Uterus (tissue), 4 donors: ENCODE data around the gene MAMLD1. TPM values are rescaled to one million over a fixed set of nuclear protein-coding genes. Genes with fewer than 3 reads are reported as not detected.
A peak's percentile ranks its signal among the peaks of the same experiment; 100 is the strongest.

Source experiments
- DNase-seq, 2 donors: peaks; one replicate each; pipeline ENCODE4 v3.0.0-alpha.2; 2019 to 2020
- H3K27ac ChIP-seq, 2 donors: fragments of 200-600 bp; sonication (generic); 1 replicate in 1 of 2; 2 replicates in 1 of 2; pipeline ENCODE4 v1.5.1; 2016 to 2018
- H3K27me3 ChIP-seq, 2 donors: fragments of 200-600 bp; sonication (generic); one replicate each; pipeline ENCODE4 v1.5.1; 2018 to 2019; ENCODE audit warnings: control low read depth in 1 of 2
- H3K36me3 ChIP-seq, 2 donors: fragments of 200-600 bp; sonication (generic); one replicate each; pipeline ENCODE4 v1.5.1; 2019; ENCODE audit warnings: control low read depth in 1 of 2
- H3K4me1 ChIP-seq, 2 donors: fragments of 200-600 bp; sonication (generic); one replicate each; pipeline ENCODE4 v1.5.1; 2018 to 2019; ENCODE audit warnings: control low read depth in 1 of 2
- H3K4me3 ChIP-seq, 2 donors: fragments of 200-600 bp; sonication (generic); 1 replicate in 1 of 2; 2 replicates in 1 of 2; pipeline ENCODE4 v1.5.1; 2018 to 2019; ENCODE audit warnings: mild to moderate bottlenecking in 1 of 2
- H3K9me3 ChIP-seq, 2 donors: fragments of 200-600 bp; sonication (generic); one replicate each; pipeline ENCODE4 v1.5.1; 2019; ENCODE audit warnings: control low read depth in 1 of 2
- CTCF ChIP-seq, 4 experiments: fragments of 200-600 bp in 2 of 4; fragments of 450-650 bp in 2 of 4; sonication (generic) in 2 of 4; IDR thresholded peaks; one replicate each; pipeline ENCODE4 v1.5.1; 2016 to 2019; ENCODE audit warnings: antibody characterized with exemption in 4 of 4, mild to moderate bottlenecking in 2 of 4, moderate library complexity in 1 of 4
- POLR2A ChIP-seq, 2 donors: fragments of 450-650 bp; IDR thresholded peaks; one replicate each; pipeline ENCODE4 v1.6.1; 2016; ENCODE audit warnings: antibody characterized with exemption in 2 of 2, mild to moderate bottlenecking in 1 of 2, moderate library complexity in 1 of 2
- intact Hi-C: fragments of 100-400 bp; cut with DNase I; formaldehyde crosslinking; loops from one replicate; pipeline ENCODE4 v1.15.1; 2023; ENCODE audit warnings: low total_unique reads
- total RNA-seq, 4 donors: library from RNA; depleted of rRNA in 3 of 4; stranded (reverse); fragments of >200 nt in 3 of 4; gene quantifications; one replicate each; pipeline versions ENCODE4 v1.1.0 to v1.2.4, GENCODE V29; 2014 to 2023
- donor health status: DM: yes; HTN: yes; CAD: no.

MAMLD1 gene
- total RNA-seq, 4 donors from 2014 or later: 0.77 to 20.6 (median 2.2) TPM

DNA sequence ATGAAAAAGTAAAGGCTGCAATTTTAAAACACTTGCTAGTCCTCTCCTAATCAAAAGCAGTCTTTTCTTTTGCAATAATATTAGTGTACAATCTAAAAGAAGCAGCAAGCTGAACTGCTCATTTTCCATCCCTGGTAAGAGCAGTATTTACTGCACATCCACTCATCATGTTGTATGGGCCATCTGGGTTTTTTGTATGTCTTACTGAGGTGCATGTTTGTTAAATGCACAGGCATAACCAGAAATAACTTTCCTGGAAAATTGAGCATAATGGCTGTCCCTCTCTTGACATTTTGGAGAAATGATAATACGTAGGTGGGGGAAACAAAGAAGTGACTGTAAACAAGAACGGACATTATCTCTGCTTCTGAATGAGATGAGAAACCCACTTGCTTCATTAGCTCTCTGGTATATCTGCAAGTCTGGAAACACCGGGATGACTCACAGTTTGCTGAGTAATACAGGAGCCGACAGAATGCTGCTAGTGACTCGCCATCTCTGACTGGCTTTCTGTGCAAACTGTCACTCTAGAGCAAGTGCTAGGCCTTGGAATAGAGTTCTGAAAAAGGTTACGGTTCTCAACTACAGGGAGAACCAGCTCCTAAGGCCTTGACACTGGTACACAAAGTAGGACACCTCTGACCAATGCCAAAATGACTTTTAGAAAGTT is 119.6 kb downstream of the MAMLD1 start:
- DNase-seq: no peak
- no peaks in the 10 kb centered on the region for H3K36me3 ChIP-seq
- no peak overlapping the region for H3K4me3 ChIP-seq

DNA sequence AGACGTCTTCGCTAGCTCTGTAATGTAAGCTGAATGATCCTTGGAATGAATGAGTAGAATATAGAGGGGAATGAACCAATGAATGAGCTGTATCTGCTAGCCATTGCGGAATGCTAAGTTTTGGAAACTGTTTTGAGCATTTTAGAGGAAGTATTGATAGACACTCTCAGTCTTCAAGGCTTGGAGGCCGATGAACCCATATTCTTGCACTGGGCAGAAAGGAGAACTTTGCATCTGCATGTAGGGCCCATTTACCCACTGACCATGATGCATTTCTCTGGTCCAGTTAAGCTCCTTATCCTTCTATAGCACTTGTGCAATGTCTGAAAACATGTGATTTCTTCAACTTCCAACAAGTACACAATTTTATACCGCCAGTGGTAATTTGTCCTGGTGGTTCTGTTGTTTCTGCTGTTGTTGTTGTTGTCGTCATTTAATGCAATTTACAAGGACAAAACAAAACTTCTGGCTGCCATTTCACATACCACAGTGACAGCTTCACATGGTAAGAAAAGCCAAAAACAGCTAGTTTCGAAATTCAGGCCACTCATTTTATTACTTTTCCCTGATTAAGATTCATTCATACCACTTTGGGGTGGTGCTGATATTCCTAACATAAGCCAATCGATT is 120.4 kb downstream of the MAMLD1 start:
- Histone ChIP-seq H3K27ac (no peak overlapping the region), H3K27me3 (no peaks in the 10 kb centered on the region), H3K4me3 (no peak overlapping the region), H3K36me3 (no peaks in the 10 kb centered on the region), H3K9me3 (no peaks in the 10 kb centered on the region), H3K4me1 (no peaks in the 10 kb centered on the region)
- intact Hi-C loops: no loop called here
- no peak for DNase-seq
- TF ChIP-seq CTCF (IDR thresholded peaks at IDR 0.05) (no peak), POLR2A (IDR thresholded peaks at IDR 0.05) (no peak)

More for the DNA sequence above, 119.6 kb downstream of the MAMLD1 start:
- no peak overlapping the region for H3K27ac ChIP-seq
- H3K27me3 ChIP-seq: no peaks in the 10 kb centered on the region
- no peaks in the 10 kb centered on the region for H3K9me3 ChIP-seq
- H3K4me1 ChIP-seq: no peaks in the 10 kb centered on the region
- intact Hi-C loops: no loop called here
- TF ChIP-seq POLR2A (IDR thresholded peaks at IDR 0.05) (no peak), CTCF (IDR thresholded peaks at IDR 0.05) (no peak)

- H3K27ac ChIP-seq: no peak overlapping the region
- no peaks in the 10 kb centered on the region for H3K9me3 ChIP-seq
- intact Hi-C loops: no loop called here
- no peaks in the 10 kb centered on the region for H3K27me3 ChIP-seq
- no peak overlapping the region for H3K4me3 ChIP-seq
- no peak for TF ChIP-seq POLR2A (IDR thresholded peaks at IDR 0.05)
- TF ChIP-seq CTCF (IDR thresholded peaks at IDR 0.05): peak; percentile 28 to 43 (median 35)
- H3K4me1 ChIP-seq: no peaks in the 10 kb centered on the region
- DNase-seq: peak in 1 of 2 donors; percentile 46
- no peaks in the 10 kb centered on the region for H3K36me3 ChIP-seq
Measured at GRCh38 chrX:150486011-150486410, 122.9 kb downstream of the MAMLD1 start.

DNA sequence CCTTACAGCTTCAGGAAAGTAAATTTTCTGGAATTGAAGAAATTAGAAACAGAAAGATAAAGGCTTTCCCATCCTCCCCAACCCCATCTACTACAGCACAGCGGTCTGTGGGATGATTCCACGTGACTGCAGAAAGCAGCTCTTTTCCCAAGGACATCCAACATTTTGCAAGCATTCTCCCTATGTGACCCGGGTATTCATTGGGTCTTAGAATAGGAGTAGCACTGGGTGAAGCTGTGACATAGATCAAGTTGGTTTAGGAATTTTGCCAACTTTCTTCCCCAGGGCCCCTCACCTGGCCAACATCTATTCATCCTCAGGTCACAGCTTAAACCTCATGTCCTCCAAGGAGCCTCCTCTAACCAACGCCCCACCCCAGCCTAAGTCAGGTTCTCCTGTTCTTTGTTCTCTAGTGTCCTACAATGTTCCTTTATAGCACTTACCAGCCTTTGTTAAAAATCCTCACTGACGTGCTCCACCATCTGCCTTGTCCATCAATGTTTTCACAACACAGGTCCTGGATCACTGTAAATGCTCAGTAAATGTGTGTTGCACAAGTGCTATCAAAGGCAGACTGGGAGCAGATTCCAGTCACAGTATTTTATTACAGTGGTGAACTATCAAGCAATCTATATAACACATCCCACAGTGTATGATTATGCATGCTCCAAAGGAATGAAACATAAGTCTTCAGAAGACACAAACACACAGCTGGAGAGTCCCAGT is 124.4 kb downstream of the MAMLD1 start:
- Histone ChIP-seq H3K4me3 (no peak overlapping the region), H3K9me3 (no peaks in the 10 kb centered on the region), H3K36me3 (no peaks in the 10 kb centered on the region), H3K4me1 (no peaks in the 10 kb centered on the region), H3K27me3 (no peaks in the 10 kb centered on the region), H3K27ac (no peak overlapping the region)
- DNase-seq: no peak
- TF ChIP-seq CTCF (IDR thresholded peaks at IDR 0.05) (no peak), POLR2A (IDR thresholded peaks at IDR 0.05) (no peak)
- intact Hi-C loops: no loop called here
